SK-N-SH treated with all-trans-retinoic acid at 6 μM for 48 hours (cell line): ENCODE data around the gene APOBEC3C.

Experiments
- ATAC-seq: fragments of 200-7000 bp; cut with Tn5 transposase; 3 replicates; pipeline ENCODE4 v1.9.1; 2020; ENCODE audit warnings: mild to moderate bottlenecking, moderate library complexity
- ARNTL ChIP-seq: fragments of 450-650 bp; formaldehyde crosslinking; IDR thresholded peaks from 2 replicates; pipeline ENCODE4 v1.5.0; 2020; ENCODE audit warnings: low read depth, mild to moderate bottlenecking, moderate library complexity, borderline replicate concordance
- BACH2 ChIP-seq: fragments of 250-450 bp; sonication (Bioruptor Pico); IDR thresholded peaks from 2 replicates; pipeline ENCODE4 v1.9.0; 2021; ENCODE audit warnings: mild to moderate bottlenecking, borderline replicate concordance
- CSDC2 ChIP-seq: fragments of 250-450 bp; sonication (Bioruptor Pico); IDR thresholded peaks from 2 replicates; pipeline ENCODE4 v1.5.0; 2020; ENCODE audit warnings: mild to moderate bottlenecking, moderate library complexity
- ESRRG ChIP-seq: fragments of 250-450 bp; sonication (Bioruptor Pico); IDR thresholded peaks from 2 replicates; pipeline ENCODE4 v1.6.1; 2021; ENCODE audit warnings: mild to moderate bottlenecking
- GLIS3 ChIP-seq: fragments of 250-450 bp; sonication (Bioruptor Pico); IDR thresholded peaks from 2 replicates; pipeline ENCODE4 v1.5.0; 2020; ENCODE audit warnings: mild to moderate bottlenecking, moderate library complexity
- ISL1 ChIP-seq: fragments of 250-450 bp; sonication (Bioruptor Pico); IDR thresholded peaks from 2 replicates; pipeline ENCODE4 v2.1.2; 2022; ENCODE audit warnings: mild to moderate bottlenecking, moderate library complexity
- OSR1 ChIP-seq: fragments of 250-450 bp; sonication (Bioruptor Pico); IDR thresholded peaks from 2 replicates; pipeline ENCODE4 v1.8.0; 2022; ENCODE audit warnings: moderate library complexity, mild to moderate bottlenecking, inconsistent platforms
- PPARA ChIP-seq: fragments of 250-450 bp; sonication (Bioruptor Pico); IDR thresholded peaks from 2 replicates; pipeline ENCODE4 v1.5.0; 2020; ENCODE audit warnings: mild to moderate bottlenecking, borderline replicate concordance
- RARB ChIP-seq: fragments of 250-450 bp; sonication (Bioruptor Pico); IDR thresholded peaks from 2 replicates; pipeline ENCODE4 v1.8.0; 2021; ENCODE audit warnings: mild to moderate bottlenecking, moderate library complexity
- SNAI2 ChIP-seq: fragments of 250-450 bp; sonication (Bioruptor Pico); IDR thresholded peaks from 2 replicates; pipeline ENCODE4 v1.5.0; 2020; ENCODE audit warnings: mild to moderate bottlenecking, moderate library complexity
- TCF4 ChIP-seq: fragments of 250-450 bp; sonication (Bioruptor Pico); IDR thresholded peaks from 2 replicates; pipeline ENCODE4 v1.8.0; 2021; ENCODE audit warnings: mild to moderate bottlenecking, moderate library complexity, borderline replicate concordance
- TOX ChIP-seq: fragments of 250-450 bp; sonication (Bioruptor Pico); IDR thresholded peaks from 2 replicates; pipeline ENCODE4 v1.8.0; 2021; ENCODE audit warnings: mild to moderate bottlenecking, moderate library complexity, borderline replicate concordance
- ZC3H10 ChIP-seq: fragments of 250-450 bp; sonication (Bioruptor Pico); IDR thresholded peaks from 2 replicates; pipeline ENCODE4 v1.5.1; 2021; ENCODE audit warnings: mild to moderate bottlenecking, moderate library complexity
- ZFP3 ChIP-seq: fragments of 250-450 bp; sonication (Bioruptor Pico); IDR thresholded peaks from 2 replicates; pipeline ENCODE4 v1.5.0; 2020; ENCODE audit warnings: mild to moderate bottlenecking, moderate library complexity
- ZFP30 ChIP-seq: fragments of 450-650 bp; formaldehyde crosslinking; IDR thresholded peaks from 2 replicates; pipeline ENCODE4 v1.5.0; 2022; ENCODE audit warnings: mild to moderate bottlenecking, moderate library complexity
- ZNF70 ChIP-seq: fragments of 450-650 bp; formaldehyde crosslinking; IDR thresholded peaks from 2 replicates; pipeline ENCODE4 v1.5.0; 2020; ENCODE audit warnings: mild to moderate bottlenecking, moderate library complexity
- ZNF8 ChIP-seq: fragments of 450-650 bp; formaldehyde crosslinking; IDR thresholded peaks from 2 replicates; pipeline ENCODE4 v1.5.0; 2020; ENCODE audit warnings: mild to moderate bottlenecking, moderate library complexity
- TF ChIP-seq, protein P1 (sequence below): fragments of 250-450 bp; sonication (Bioruptor Pico); IDR thresholded peaks from 2 replicates; pipeline ENCODE4 v1.5.1; 2020; ENCODE audit warnings: low read depth, mild to moderate bottlenecking, moderate library complexity
- TF ChIP-seq, protein P2 (sequence below): fragments of 250-450 bp; sonication (Bioruptor Pico); IDR thresholded peaks from 2 replicates; pipeline ENCODE4 v1.8.0; 2020; ENCODE audit warnings: mild to moderate bottlenecking, moderate library complexity, borderline replicate concordance
- TF ChIP-seq, protein P3 (sequence below): fragments of 250-450 bp; sonication (Bioruptor Pico); IDR thresholded peaks from 2 replicates; pipeline ENCODE4 v1.5.0; 2020; ENCODE audit warnings: mild to moderate bottlenecking, moderate library complexity
- TF ChIP-seq, protein P4 (sequence below): fragments of 250-450 bp; sonication (Bioruptor Pico); IDR thresholded peaks from 2 replicates; pipeline ENCODE4 v1.5.1; 2021; ENCODE audit warnings: mild to moderate bottlenecking, moderate library complexity
- TF ChIP-seq, protein P5 (sequence below): fragments of 250-450 bp; sonication (Bioruptor Pico); IDR thresholded peaks from 2 replicates; pipeline ENCODE4 v1.8.0; 2021; ENCODE audit warnings: low read depth, mild to moderate bottlenecking, moderate library complexity, borderline replicate concordance

APOBEC3C gene

DNA sequence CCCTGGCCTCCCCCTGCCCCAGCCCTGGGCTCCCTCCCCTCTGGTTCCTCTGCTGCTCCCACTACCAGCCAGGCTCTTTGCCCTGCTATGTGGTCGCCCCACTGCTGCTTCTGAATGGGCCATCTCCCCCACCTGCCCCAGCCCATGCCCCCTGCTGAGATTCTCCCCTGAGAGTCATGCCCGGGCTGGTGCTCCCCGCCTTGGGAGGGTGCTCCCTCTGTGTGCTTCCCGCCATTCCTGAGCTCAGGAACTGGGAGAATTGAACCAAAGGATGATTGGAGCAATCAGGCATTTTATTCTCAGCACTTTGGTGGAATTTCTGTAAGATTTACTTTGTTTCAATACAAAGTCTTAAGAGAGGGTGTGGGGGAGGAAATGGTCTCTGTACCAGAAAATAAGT lies 13.7 kb downstream of the APOBEC3C start:
- ATAC-seq: no peak
- TF ChIP-seq GLIS3 (CRISPR knock-in tag) (no peak), BACH2 (CRISPR knock-in tag) (no peak), ISL1 (no peak), ZFP3 (CRISPR knock-in tag) (no peak), TOX (CRISPR knock-in tag) (no peak), ZFP30 (CRISPR knock-in tag) (no peak), SNAI2 (CRISPR knock-in tag) (no peak), CSDC2 (CRISPR knock-in tag) (no peak), ZC3H10 (CRISPR knock-in tag) (no peak), TCF4 (no peak), ZNF8 (CRISPR knock-in tag) (no peak), OSR1 (no peak), ZNF70 (CRISPR knock-in tag) (no peak), ARNTL (no peak)
- TF ChIP-seq, protein P1, sequence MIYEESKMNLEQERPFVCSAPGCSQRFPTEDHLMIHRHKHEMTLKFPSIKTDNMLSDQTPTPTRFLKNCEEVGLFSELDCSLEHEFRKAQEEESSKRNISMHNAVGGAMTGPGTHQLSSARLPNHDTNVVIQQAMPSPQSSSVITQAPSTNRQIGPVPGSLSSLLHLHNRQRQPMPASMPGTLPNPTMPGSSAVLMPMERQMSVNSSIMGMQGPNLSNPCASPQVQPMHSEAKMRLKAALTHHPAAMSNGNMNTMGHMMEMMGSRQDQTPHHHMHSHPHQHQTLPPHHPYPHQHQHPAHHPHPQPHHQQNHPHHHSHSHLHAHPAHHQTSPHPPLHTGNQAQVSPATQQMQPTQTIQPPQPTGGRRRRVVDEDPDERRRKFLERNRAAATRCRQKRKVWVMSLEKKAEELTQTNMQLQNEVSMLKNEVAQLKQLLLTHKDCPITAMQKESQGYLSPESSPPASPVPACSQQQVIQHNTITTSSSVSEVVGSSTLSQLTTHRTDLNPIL (CRISPR knock-in tag): no peak
- TF ChIP-seq, protein P2, sequence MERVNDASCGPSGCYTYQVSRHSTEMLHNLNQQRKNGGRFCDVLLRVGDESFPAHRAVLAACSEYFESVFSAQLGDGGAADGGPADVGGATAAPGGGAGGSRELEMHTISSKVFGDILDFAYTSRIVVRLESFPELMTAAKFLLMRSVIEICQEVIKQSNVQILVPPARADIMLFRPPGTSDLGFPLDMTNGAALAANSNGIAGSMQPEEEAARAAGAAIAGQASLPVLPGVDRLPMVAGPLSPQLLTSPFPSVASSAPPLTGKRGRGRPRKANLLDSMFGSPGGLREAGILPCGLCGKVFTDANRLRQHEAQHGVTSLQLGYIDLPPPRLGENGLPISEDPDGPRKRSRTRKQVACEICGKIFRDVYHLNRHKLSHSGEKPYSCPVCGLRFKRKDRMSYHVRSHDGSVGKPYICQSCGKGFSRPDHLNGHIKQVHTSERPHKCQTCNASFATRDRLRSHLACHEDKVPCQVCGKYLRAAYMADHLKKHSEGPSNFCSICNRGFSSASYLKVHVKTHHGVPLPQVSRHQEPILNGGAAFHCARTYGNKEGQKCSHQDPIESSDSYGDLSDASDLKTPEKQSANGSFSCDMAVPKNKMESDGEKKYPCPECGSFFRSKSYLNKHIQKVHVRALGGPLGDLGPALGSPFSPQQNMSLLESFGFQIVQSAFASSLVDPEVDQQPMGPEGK (CRISPR knock-in tag): no peak
- TF ChIP-seq, protein P3, sequence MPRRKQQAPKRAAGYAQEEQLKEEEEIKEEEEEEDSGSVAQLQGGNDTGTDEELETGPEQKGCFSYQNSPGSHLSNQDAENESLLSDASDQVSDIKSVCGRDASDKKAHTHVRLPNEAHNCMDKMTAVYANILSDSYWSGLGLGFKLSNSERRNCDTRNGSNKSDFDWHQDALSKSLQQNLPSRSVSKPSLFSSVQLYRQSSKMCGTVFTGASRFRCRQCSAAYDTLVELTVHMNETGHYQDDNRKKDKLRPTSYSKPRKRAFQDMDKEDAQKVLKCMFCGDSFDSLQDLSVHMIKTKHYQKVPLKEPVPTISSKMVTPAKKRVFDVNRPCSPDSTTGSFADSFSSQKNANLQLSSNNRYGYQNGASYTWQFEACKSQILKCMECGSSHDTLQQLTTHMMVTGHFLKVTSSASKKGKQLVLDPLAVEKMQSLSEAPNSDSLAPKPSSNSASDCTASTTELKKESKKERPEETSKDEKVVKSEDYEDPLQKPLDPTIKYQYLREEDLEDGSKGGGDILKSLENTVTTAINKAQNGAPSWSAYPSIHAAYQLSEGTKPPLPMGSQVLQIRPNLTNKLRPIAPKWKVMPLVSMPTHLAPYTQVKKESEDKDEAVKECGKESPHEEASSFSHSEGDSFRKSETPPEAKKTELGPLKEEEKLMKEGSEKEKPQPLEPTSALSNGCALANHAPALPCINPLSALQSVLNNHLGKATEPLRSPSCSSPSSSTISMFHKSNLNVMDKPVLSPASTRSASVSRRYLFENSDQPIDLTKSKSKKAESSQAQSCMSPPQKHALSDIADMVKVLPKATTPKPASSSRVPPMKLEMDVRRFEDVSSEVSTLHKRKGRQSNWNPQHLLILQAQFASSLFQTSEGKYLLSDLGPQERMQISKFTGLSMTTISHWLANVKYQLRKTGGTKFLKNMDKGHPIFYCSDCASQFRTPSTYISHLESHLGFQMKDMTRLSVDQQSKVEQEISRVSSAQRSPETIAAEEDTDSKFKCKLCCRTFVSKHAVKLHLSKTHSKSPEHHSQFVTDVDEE (CRISPR knock-in tag): no peak

DNA sequence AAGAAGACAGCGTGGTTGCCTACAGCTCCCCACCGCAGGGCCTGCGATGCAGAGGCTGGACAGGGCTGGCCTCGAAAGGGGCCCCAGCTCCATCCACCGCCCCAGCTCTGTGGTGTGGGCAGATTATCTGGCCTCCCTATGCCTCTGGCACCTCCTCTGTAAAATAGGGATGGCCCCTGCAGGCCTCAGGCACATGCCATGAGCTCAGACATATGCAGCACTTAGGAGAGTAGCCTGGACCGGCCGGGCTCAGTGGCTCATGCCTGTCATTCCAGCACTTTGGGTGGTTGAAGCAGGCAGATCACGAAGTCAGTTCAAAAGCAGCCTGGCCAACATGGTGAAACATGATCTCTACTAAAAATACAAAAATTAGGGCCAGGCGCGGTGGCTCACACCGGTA lies 14.2 kb downstream of the APOBEC3C start:
- no peak for ATAC-seq
- no peak for TF ChIP-seq SNAI2 (CRISPR knock-in tag)

DNA sequence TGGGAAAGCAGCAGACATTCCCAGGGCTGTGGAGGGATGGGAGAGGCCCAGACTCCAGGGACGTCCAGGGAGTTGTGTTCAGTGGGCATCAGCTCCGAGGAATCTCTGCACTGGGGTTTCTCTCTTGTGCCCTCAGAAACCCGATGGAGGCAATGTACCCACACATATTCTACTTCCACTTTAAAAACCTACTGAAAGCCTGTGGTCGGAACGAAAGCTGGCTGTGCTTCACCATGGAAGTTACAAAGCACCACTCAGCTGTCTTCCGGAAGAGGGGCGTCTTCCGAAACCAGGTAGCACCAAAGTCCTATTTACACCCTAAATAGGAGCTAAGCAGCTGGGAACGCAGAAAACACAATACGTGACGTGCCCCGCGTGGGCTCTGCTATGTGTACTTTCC lies 15.2 kb downstream of the APOBEC3C start:
- TF ChIP-seq ZC3H10 (CRISPR knock-in tag): no peak
- no peak for TF ChIP-seq RARB (CRISPR knock-in tag)
- no peak for TF ChIP-seq ESRRG
- TF ChIP-seq, protein P4, sequence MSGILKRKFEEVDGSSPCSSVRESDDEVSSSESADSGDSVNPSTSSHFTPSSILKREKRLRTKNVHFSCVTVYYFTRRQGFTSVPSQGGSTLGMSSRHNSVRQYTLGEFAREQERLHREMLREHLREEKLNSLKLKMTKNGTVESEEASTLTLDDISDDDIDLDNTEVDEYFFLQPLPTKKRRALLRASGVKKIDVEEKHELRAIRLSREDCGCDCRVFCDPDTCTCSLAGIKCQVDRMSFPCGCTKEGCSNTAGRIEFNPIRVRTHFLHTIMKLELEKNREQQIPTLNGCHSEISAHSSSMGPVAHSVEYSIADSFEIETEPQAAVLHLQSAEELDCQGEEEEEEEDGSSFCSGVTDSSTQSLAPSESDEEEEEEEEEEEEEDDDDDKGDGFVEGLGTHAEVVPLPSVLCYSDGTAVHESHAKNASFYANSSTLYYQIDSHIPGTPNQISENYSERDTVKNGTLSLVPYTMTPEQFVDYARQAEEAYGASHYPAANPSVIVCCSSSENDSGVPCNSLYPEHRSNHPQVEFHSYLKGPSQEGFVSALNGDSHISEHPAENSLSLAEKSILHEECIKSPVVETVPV: no peak
- no peak for TF ChIP-seq SNAI2 (CRISPR knock-in tag)
- no peak for TF ChIP-seq OSR1
- no peak for TF ChIP-seq PPARA (CRISPR knock-in tag)
- no peak for TF ChIP-seq ISL1
- no peak for TF ChIP-seq ZFP3 (CRISPR knock-in tag)
- no peak for TF ChIP-seq ZFP30 (CRISPR knock-in tag)
- TF ChIP-seq BACH2 (CRISPR knock-in tag): no peak
- no peak for TF ChIP-seq ZNF70 (CRISPR knock-in tag)
- TF ChIP-seq, protein P5, sequence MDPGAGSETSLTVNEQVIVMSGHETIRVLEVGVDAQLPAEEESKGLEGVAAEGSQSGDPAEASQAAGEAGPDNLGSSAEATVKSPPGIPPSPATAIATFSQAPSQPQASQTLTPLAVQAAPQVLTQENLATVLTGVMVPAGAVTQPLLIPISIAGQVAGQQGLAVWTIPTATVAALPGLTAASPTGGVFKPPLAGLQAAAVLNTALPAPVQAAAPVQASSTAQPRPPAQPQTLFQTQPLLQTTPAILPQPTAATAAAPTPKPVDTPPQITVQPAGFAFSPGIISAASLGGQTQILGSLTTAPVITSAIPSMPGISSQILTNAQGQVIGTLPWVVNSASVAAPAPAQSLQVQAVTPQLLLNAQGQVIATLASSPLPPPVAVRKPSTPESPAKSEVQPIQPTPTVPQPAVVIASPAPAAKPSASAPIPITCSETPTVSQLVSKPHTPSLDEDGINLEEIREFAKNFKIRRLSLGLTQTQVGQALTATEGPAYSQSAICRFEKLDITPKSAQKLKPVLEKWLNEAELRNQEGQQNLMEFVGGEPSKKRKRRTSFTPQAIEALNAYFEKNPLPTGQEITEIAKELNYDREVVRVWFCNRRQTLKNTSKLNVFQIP (CRISPR knock-in tag): no peak
- TF ChIP-seq, protein P2 (CRISPR knock-in tag): no peak
- ATAC-seq: no peak
